Measurements from ENCODE around the gene IL1RAPL2.

IL1RAPL2 gene

GRCh38 chrX:104953251-104953650 lies 387.3 kb downstream of the IL1RAPL2 start:
- no peak for TF ChIP-seq EZH2phosphoT487 (conservative IDR thresholded peaks at IDR 0.05; ENCODE audit: low read length)
- TF ChIP-seq CTCF (IDR thresholded peaks at IDR 0.05; ENCODE audit: insufficient read depth, low read length, poor library complexity, severe bottlenecking): no peak
- Histone ChIP-seq H3K36me3 (ENCODE audit: low read length) (no peaks in the 10 kb centered on the region), H3K4me2 (ENCODE audit: low read depth, low read length, poor library complexity, severe bottlenecking) (no peak overlapping the region), H3K4me3 (ENCODE audit: insufficient read depth, low read length, poor library complexity, severe bottlenecking) (no peak overlapping the region), H3K9me2 (replicated peaks; ENCODE audit: insufficient read depth, low read length) (no peaks in the 10 kb centered on the region), H3F3A (ENCODE audit: insufficient read depth) (no peaks in the 10 kb centered on the region), H3K79me2 (ENCODE audit: insufficient read depth, low read length) (no peaks in the 10 kb centered on the region), H2AFZ (ENCODE audit: low read depth, low read length, severe bottlenecking) (no peak overlapping the region), H3K27me3 (ENCODE audit: low read length) (no peaks in the 10 kb centered on the region), H3K9me3 (ENCODE audit: insufficient read depth, low read length) (no peaks in the 10 kb centered on the region), H3K9ac (ENCODE audit: low read length) (no peak overlapping the region), H3K27ac (ENCODE audit: low read depth, low read length) (no peak overlapping the region), H4K20me1 (ENCODE audit: low read depth, low read length) (no peaks in the 10 kb centered on the region)

GRCh38 chrX:104961926-104962325 lies 395.9 kb downstream of the IL1RAPL2 start:
- Histone ChIP-seq H2AFZ (ENCODE audit: low read depth, low read length, severe bottlenecking) (no peak overlapping the region), H3K36me3 (ENCODE audit: low read length) (no peaks in the 10 kb centered on the region), H3F3A (ENCODE audit: insufficient read depth) (no peaks in the 10 kb centered on the region), H3K79me2 (ENCODE audit: insufficient read depth, low read length) (no peaks in the 10 kb centered on the region), H3K27ac (ENCODE audit: low read depth, low read length) (no peak overlapping the region), H3K4me2 (ENCODE audit: low read depth, low read length, poor library complexity, severe bottlenecking) (no peak overlapping the region), H3K9me3 (ENCODE audit: insufficient read depth, low read length) (no peaks in the 10 kb centered on the region), H4K20me1 (ENCODE audit: low read depth, low read length) (no peaks in the 10 kb centered on the region), H3K9me2 (replicated peaks; ENCODE audit: insufficient read depth, low read length) (no peaks in the 10 kb centered on the region), H3K9ac (ENCODE audit: low read length) (no peak overlapping the region), H3K4me3 (ENCODE audit: insufficient read depth, low read length, poor library complexity, severe bottlenecking) (no peak overlapping the region), H3K27me3 (ENCODE audit: low read length) (no peaks in the 10 kb centered on the region)
- TF ChIP-seq CTCF (IDR thresholded peaks at IDR 0.05; ENCODE audit: insufficient read depth, low read length, poor library complexity, severe bottlenecking) (no peak), EZH2phosphoT487 (conservative IDR thresholded peaks at IDR 0.05; ENCODE audit: low read length) (no peak)

- Histone ChIP-seq H3K27me3 (ENCODE audit: low read length) (no peaks in the 10 kb centered on the region), H3K27ac (ENCODE audit: low read depth, low read length) (no peak overlapping the region), H3K4me2 (ENCODE audit: low read depth, low read length, poor library complexity, severe bottlenecking) (no peak overlapping the region), H3K9me2 (replicated peaks; ENCODE audit: insufficient read depth, low read length) (no peaks in the 10 kb centered on the region), H3F3A (ENCODE audit: insufficient read depth) (no peaks in the 10 kb centered on the region), H3K9ac (ENCODE audit: low read length) (no peak overlapping the region), H3K79me2 (ENCODE audit: insufficient read depth, low read length) (no peaks in the 10 kb centered on the region), H3K4me3 (ENCODE audit: insufficient read depth, low read length, poor library complexity, severe bottlenecking) (no peak overlapping the region), H3K36me3 (ENCODE audit: low read length) (no peaks in the 10 kb centered on the region), H4K20me1 (ENCODE audit: low read depth, low read length) (no peaks in the 10 kb centered on the region), H2AFZ (ENCODE audit: low read depth, low read length, severe bottlenecking) (no peak overlapping the region), H3K9me3 (ENCODE audit: insufficient read depth, low read length) (no peaks in the 10 kb centered on the region)
- TF ChIP-seq EZH2phosphoT487 (conservative IDR thresholded peaks at IDR 0.05; ENCODE audit: low read length) (no peak), CTCF (IDR thresholded peaks at IDR 0.05; ENCODE audit: insufficient read depth, low read length, poor library complexity, severe bottlenecking) (no peak)
Measured at GRCh38 chrX:104968241-104968640, 402.2 kb downstream of the IL1RAPL2 start.

Data from SU-DHL-6 (cell line).